Fibroblast of lung (primary cell): ENCODE data around the gene DNAJB13. TPM values are rescaled to one million over a fixed set of nuclear protein-coding genes. Genes with fewer than 3 reads are reported as not detected.

Experiments
- DNase-seq, 2 donors: peaks; one replicate each; pipeline versions ENCODE4 v3.0.0 to v3.0.0-alpha.2; 2010; ENCODE audit warnings: low read depth in 2 of 2
- H2AFZ ChIP-seq: 2 replicates; pipeline ENCODE4 v1.5.1; 2012; ENCODE audit warnings: low read length, control low read depth, inconsistent platforms
- H3K27ac ChIP-seq: 2 replicates; pipeline ENCODE4 v1.5.1; 2011; ENCODE audit warnings: low read length, control low read depth; ENCODE audit not compliant: insufficient read depth
- H3K27me3 ChIP-seq: 2 replicates; pipeline ENCODE4 v1.5.1; 2011; ENCODE audit warnings: mild to moderate bottlenecking, low read length; ENCODE audit not compliant: control insufficient read depth, insufficient read depth
- H3K36me3 ChIP-seq: 2 replicates; pipeline ENCODE4 v1.5.1; 2011; ENCODE audit warnings: low read length; ENCODE audit not compliant: control insufficient read depth, insufficient read depth
- H3K4me1 ChIP-seq: 2 replicates; pipeline ENCODE4 v1.5.1; 2011; ENCODE audit warnings: low read length; ENCODE audit not compliant: control insufficient read depth, insufficient read depth; ENCODE audit errors: extremely low read depth
- H3K4me2 ChIP-seq: 2 replicates; pipeline ENCODE4 v1.5.1; 2011; ENCODE audit warnings: low read length, control low read depth; ENCODE audit not compliant: insufficient read depth; ENCODE audit errors: extremely low read depth
- H3K4me3 ChIP-seq, 4 experiments: fragments of 200-600 bp in 1 of 4; sonication (generic) in 1 of 4; replicated peaks in 1 of 4; 2 replicates each; pipeline ENCODE4 v1.5.1; 2011 to 2016; ENCODE audit warnings: low read length in 4 of 4, low read depth in 3 of 4, mild to moderate bottlenecking in 3 of 4, control low read depth in 2 of 4, inconsistent platforms in 1 of 4, mixed read lengths in 1 of 4; ENCODE audit not compliant: insufficient read depth in 1 of 4; ENCODE audit errors: control extremely low read depth in 1 of 4
- H3K79me2 ChIP-seq: 2 replicates; pipeline ENCODE4 v1.5.1; 2012; ENCODE audit warnings: mild to moderate bottlenecking, low read length, inconsistent platforms; ENCODE audit not compliant: control insufficient read depth, insufficient read depth
- H3K9ac ChIP-seq: 2 replicates; pipeline ENCODE4 v1.5.1; 2011; ENCODE audit warnings: mild to moderate bottlenecking, low read length, control low read depth; ENCODE audit not compliant: insufficient read depth
- H3K9me3 ChIP-seq: 2 replicates; pipeline ENCODE4 v1.5.1; 2012; ENCODE audit warnings: low read depth, low read length; ENCODE audit not compliant: control insufficient read depth, insufficient read depth
- H4K20me1 ChIP-seq: 2 replicates; pipeline ENCODE4 v1.5.1; 2011; ENCODE audit warnings: low read length; ENCODE audit not compliant: control insufficient read depth, insufficient read depth; ENCODE audit errors: extremely low read depth
- EZH2 ChIP-seq: IDR thresholded peaks from 2 replicates; pipeline ENCODE4 v1.5.1; 2012; ENCODE audit warnings: low read length, control low read depth, mild to moderate bottlenecking; ENCODE audit errors: missing control alignments
- polyA plus RNA-seq, 2 donors: library from polyadenylated mRNA; depleted of rRNA in 1 of 2; stranded (reverse) in 1 of 2; unstranded in 1 of 2; fragments of >200 nt; gene quantifications; 2 replicates each; pipeline ENCODE4 v1.2.1, GENCODE V29; 2011 to 2012; ENCODE audit warnings: missing spikeins in 1 of 2
- total RNA-seq: library from RNA; depleted of rRNA; stranded (reverse); fragments of >200 nt; gene quantifications from 2 replicates; pipeline ENCODE4 v1.2.1, GENCODE V29; 2014
- TF ChIP-seq, protein P1 (sequence below), 2 donors: IDR thresholded peaks in 1 of 2; conservative IDR thresholded peaks in 1 of 2; 1 replicate in 1 of 2; 2 replicates in 1 of 2; pipeline ENCODE4 v1.5.1; 2011 to 2012; ENCODE audit warnings: low read length in 2 of 2, control low read depth in 1 of 2, inconsistent platforms in 1 of 2, low read depth in 1 of 2, mild to moderate bottlenecking in 1 of 2

DNAJB13 gene
- total and polyA plus RNA-seq, 2 donors (not counting 1 experiment from before 2014, with no cell fraction given): 0.10 to 0.17 TPM

DNA sequence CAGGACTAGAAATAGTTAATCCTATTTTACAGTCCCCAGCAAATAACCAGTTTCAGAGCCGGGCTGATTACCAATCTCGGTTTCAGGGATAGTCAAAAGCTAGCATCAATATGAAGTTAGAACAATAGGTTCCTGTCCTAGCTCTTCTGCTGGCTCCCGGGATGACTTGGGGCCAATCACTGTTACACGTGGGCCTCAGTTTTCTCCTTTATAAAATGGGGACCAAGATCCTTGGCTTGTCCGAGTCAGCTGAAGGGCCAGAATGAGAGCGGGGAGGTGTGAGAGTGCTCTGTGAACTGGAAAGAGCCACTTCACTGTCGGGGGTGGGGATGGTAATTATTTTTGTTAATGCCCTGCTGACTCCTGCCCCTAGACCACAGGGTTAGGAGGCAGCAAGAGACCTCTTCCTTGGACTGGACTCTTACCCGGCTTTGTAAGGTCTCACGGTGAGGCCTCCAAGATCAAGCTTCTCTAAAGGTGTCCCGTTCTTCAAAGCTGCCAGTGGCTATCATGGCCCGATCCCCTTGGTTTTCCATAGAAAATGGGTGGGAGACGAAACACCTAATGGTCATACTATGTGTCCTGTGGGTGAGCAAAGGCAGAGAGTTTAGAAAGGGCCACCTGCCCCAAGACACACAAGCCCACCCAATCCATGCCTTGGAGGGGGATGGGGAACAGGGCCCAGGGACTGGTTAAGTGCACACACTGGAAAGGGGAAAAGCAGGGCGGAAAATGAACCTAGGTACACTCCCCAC lies 30.4 kb downstream of the DNAJB13 start:
- Histone ChIP-seq H3K79me2 (no peaks in the 10 kb centered on the region), H3K27ac (no peak overlapping the region), H3K4me3 (peak overlapping the region in 2 of 4 experiments; percentile 61 to 74), H3K9ac (no peak overlapping the region), H3K27me3 (no peaks in the 10 kb centered on the region), H3K9me3 (no peaks in the 10 kb centered on the region), H3K4me2 (no peak overlapping the region), H3K4me1 (peaks cover 3% of the 10 kb centered on the region), H3K36me3 (no peaks in the 10 kb centered on the region), H2AFZ (no peak overlapping the region), H4K20me1 (no peaks in the 10 kb centered on the region)
- no peak for TF ChIP-seq EZH2
- TF ChIP-seq, protein P1, sequence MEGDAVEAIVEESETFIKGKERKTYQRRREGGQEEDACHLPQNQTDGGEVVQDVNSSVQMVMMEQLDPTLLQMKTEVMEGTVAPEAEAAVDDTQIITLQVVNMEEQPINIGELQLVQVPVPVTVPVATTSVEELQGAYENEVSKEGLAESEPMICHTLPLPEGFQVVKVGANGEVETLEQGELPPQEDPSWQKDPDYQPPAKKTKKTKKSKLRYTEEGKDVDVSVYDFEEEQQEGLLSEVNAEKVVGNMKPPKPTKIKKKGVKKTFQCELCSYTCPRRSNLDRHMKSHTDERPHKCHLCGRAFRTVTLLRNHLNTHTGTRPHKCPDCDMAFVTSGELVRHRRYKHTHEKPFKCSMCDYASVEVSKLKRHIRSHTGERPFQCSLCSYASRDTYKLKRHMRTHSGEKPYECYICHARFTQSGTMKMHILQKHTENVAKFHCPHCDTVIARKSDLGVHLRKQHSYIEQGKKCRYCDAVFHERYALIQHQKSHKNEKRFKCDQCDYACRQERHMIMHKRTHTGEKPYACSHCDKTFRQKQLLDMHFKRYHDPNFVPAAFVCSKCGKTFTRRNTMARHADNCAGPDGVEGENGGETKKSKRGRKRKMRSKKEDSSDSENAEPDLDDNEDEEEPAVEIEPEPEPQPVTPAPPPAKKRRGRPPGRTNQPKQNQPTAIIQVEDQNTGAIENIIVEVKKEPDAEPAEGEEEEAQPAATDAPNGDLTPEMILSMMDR (conservative IDR thresholded peaks at IDR 0.05 in 1 of 2, IDR thresholded peaks at IDR 0.05 in 1 of 2; ENCODE audit: low read depth in 1 of 2, low read length in 2 of 2): no peak
- DNase-seq: no peak

DNA sequence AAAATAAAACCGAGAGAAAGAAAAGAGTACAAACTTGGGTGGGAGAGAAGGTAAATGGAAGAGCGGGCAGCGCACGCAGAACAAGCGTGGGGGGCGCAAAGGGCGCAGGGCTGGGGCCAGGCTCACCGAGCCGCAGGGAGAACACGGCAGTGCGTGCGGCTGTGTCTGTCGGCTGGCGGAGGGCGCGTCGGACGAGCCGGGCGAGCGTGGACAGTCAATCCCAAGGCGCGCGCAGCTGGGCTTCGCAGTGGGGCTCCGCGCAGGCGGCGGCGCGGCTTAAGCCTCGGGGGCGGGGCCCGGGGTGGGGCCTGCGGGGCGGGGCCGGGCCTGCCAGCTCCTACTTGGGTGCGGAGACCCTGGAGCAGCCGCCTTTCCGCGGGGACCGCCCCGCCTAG lies 31.8 kb downstream of the DNAJB13 start, which contains the start of gene UCP2:
TSS of gene UCP2 (minus strand) at position 249 of the 395 bp plus-strand sequence. CDS start 4,465 bp downstream, outside the sequence.
- Histone ChIP-seq H2AFZ (peak within 1 kb of the TSS; percentile 98), H3K36me3 (no peaks in the 10 kb centered on the region), H3K27me3 (no peaks in the 10 kb centered on the region), H3K4me1 (peaks cover 3% of the 10 kb centered on the region), H4K20me1 (no peaks in the 10 kb centered on the region), H3K27ac (peak within 1 kb of the TSS; percentile 90), H3K79me2 (no peaks in the 10 kb centered on the region), H3K4me2 (peak within 1 kb of the TSS; percentile 84), H3K9ac (peak within 1 kb of the TSS; percentile 66), H3K4me3 (peak within 1 kb of the TSS; percentile 56 to 74 (median 67)), H3K9me3 (no peaks in the 10 kb centered on the region)
- DNase-seq: peak; percentile 73 to 77
- TF ChIP-seq EZH2: no peak
- TF ChIP-seq, protein P1 (conservative IDR thresholded peaks at IDR 0.05 in 1 of 2, IDR thresholded peaks at IDR 0.05 in 1 of 2; ENCODE audit: low read depth in 1 of 2, low read length in 2 of 2): no peak

DNA sequence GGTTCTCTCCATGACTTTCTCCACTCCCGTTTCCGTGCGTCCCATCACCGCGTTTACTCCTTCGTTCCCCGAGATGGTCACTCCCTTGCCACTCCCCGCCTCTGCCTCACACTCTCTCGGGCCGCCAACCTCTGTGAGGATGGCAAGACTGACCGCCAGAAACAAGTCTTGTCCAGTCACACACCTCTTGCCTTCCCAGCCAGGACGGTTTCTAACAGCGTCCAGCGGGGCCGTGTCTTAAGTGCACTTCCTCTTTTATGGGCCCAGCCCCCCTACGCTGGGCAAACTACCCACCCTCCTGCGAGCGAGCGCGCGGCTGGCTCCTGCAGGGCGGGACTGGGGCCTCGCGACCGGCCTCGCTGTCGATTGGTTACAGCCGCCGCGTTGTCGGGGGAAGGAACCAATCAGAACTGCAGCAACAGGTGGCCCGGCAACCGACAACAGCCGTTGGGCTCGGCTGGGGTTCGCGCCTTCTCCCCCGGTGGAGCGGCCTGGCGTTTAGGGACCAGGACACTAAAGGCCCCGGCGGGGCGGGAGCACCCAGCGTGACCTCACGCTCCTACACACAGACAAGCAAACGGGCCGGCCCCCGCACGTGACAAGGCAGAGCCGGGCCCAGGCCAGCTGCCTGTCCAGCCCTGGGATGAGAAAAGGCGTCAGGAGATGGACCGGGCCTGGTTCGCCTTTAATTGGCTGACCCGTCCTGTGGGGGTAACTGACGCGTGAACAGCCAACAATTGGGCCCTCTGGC lies 32.3 kb downstream of the DNAJB13 start:
- H3K4me3 ChIP-seq: peak overlapping the region; percentile 56 to 74 (median 67)
- no peaks in the 10 kb centered on the region for H3K79me2 ChIP-seq
- H3K27me3 ChIP-seq: no peaks in the 10 kb centered on the region
- no peaks in the 10 kb centered on the region for H3K9me3 ChIP-seq
- peak overlapping the region; percentile 84 for H3K4me2 ChIP-seq
- H2AFZ ChIP-seq: peak overlapping the region; percentile 98
- H3K36me3 ChIP-seq: no peaks in the 10 kb centered on the region
- peaks cover 3% of the 10 kb centered on the region for H3K4me1 ChIP-seq
- peak overlapping the region; percentile 66 for H3K9ac ChIP-seq
- no peaks in the 10 kb centered on the region for H4K20me1 ChIP-seq
- H3K27ac ChIP-seq: peak overlapping the region; percentile 90
- no peak for TF ChIP-seq EZH2
- TF ChIP-seq, protein P1 (conservative IDR thresholded peaks at IDR 0.05 in 1 of 2, IDR thresholded peaks at IDR 0.05 in 1 of 2; ENCODE audit: low read depth in 1 of 2, low read length in 2 of 2): no peak
- DNase-seq: peak; percentile 86 to 90
